Esophagus (tissue), 2 donors: ENCODE results near the gene PYGO1. TPM values are rescaled to one million over a fixed set of nuclear protein-coding genes. Genes with fewer than 3 reads are reported as not detected.
"Not testable (repeated sequence)": the region's sequence is repeated elsewhere in the genome, so short reads cannot be mapped to it uniquely, and the experiment has no call there.

Experiments used
- H3K27ac ChIP-seq, 2 donors: one replicate each; pipeline ENCODE4 v1.5.1; 2013; ENCODE audit warnings: low read depth in 2 of 2, mild to moderate bottlenecking in 2 of 2, inconsistent platforms in 1 of 2, low read length in 1 of 2, moderate library complexity in 1 of 2
- H3K27me3 ChIP-seq, 2 donors: one replicate each; pipeline ENCODE4 v1.6.1; 2013; ENCODE audit warnings: low read length in 2 of 2, control low read depth in 1 of 2, mild to moderate bottlenecking in 1 of 2; ENCODE audit not compliant: insufficient read depth in 2 of 2, control insufficient read depth in 1 of 2
- H3K36me3 ChIP-seq, 2 donors: one replicate each; pipeline ENCODE4 v1.6.1; 2013; ENCODE audit warnings: low read length in 1 of 2; ENCODE audit not compliant: control insufficient read depth in 2 of 2, insufficient read depth in 2 of 2
- H3K4me1 ChIP-seq, 2 donors: one replicate each; pipeline ENCODE4 v1.6.1; 2013; ENCODE audit warnings: low read length in 1 of 2; ENCODE audit not compliant: control insufficient read depth in 2 of 2, insufficient read depth in 2 of 2
- H3K4me3 ChIP-seq, 2 donors: one replicate each; pipeline ENCODE4 v1.5.1; 2013; ENCODE audit warnings: low read length in 2 of 2, mild to moderate bottlenecking in 2 of 2, low read depth in 1 of 2, moderate library complexity in 1 of 2
- H3K9me3 ChIP-seq, 2 donors: one replicate each; pipeline ENCODE4 v1.6.1; 2013; ENCODE audit warnings: mild to moderate bottlenecking in 2 of 2, low read depth in 1 of 2, low read length in 1 of 2, moderate library complexity in 1 of 2; ENCODE audit not compliant: control insufficient read depth in 2 of 2, insufficient read depth in 1 of 2
- WGBS, 2 donors: extraction: QIAGEN DNeasy Blood & Tissue Kit; methylation state at CpG; one replicate each; pipeline ENCODE4 v1.1.7; 2013; 5-methylcytosine and 5-hydroxymethylcytosine counted together
- polyA plus RNA-seq, 2 donors: library from polyadenylated mRNA; stranded (reverse); fragments of 200-250 nt; gene quantifications; one replicate each; pipeline ENCODE4 v1.2.3, GENCODE V29; 2013
- donor health status: healthy with polysubstance abuse.
- donor health status: Bipolar disorder and iron deficiency.

The PYGO1 gene
- polyA plus RNA-seq, 2 donors, result 0.62 to 0.65 TPM

GRCh38 chr15:55496716-55497115 lies 91.4 kb downstream of the PYGO1 start:
- H3K4me3 ChIP-seq, result no peak overlapping the region
- WGBS, 2 donors, result 74 to 75% methylated on average over 2 of the region's 2 CpGs

GRCh38 chr15:55494931-55495330 lies 93.2 kb downstream of the PYGO1 start:
- H3K27me3 ChIP-seq, result no peaks in the 10 kb centered on the region
- H3K4me1 ChIP-seq, result peaks cover 0 to 2% of the 10 kb centered on the region in 2 donors
- H3K4me3 ChIP-seq, result no peak overlapping the region
- no peaks in the 10 kb centered on the region for H3K9me3 ChIP-seq
- WGBS, 2 donors, result 83 to 94% methylated on average over 1 of the region's 1 CpG
- H3K27ac ChIP-seq, result no peak overlapping the region
- H3K36me3 ChIP-seq, result peaks cover 0 to 3% of the 10 kb centered on the region in 2 donors

More at GRCh38 chr15:55496716-55497115, 91.4 kb downstream of the PYGO1 start:
- Histone ChIP-seq H3K27me3 (no peaks in the 10 kb centered on the region), H3K4me1 (peaks cover 0 to 2% of the 10 kb centered on the region in 2 donors), H3K36me3 (no peaks in the 10 kb centered on the region), H3K27ac (no peak overlapping the region), H3K9me3 (no peaks in the 10 kb centered on the region)

GRCh38 chr15:55488952-55489600 lies 99.1 kb downstream of the PYGO1 start:
- H3K27ac ChIP-seq, H3K9me3 ChIP-seq, H3K4me3 ChIP-seq, H3K27me3 ChIP-seq, H3K4me1 ChIP-seq, H3K36me3 ChIP-seq: not testable (repeated sequence)
- 92 to 94% methylated on average over 9 of the region's 9 CpGs for WGBS, 2 donors

Other genes with a start within 250 kb of the PYGO1 start
- 1 to 10 TPM; 5.0 to 6.7 TPM for gene CCPG1, start 180.0 kb downstream of the PYGO1 start, polyA plus RNA-seq
- gene PIERCE2, start 179.8 kb downstream of the PYGO1 start, polyA plus RNA-seq, result 1 to 10 TPM in 1 of 2 donors, under 1 TPM in 1; 0.73 to 2.1 TPM
- 1 to 10 TPM; 1.4 to 2.5 TPM for gene DNAAF4, start 80.1 kb downstream of the PYGO1 start, polyA plus RNA-seq
- under 1 TPM; 0.02 to 0.10 TPM for gene PRTG, start 154.8 kb upstream of the PYGO1 start, polyA plus RNA-seq